Transverse colon (tissue), 4 donors: Measurements from ENCODE around the gene ZNF527. TPM values are rescaled to one million over a fixed set of nuclear protein-coding genes. Genes with fewer than 3 reads are reported as not detected.

Experiments
- DNase-seq: peaks from one replicate; pipeline ENCODE4 v3.0.0-alpha.2; 2019
- H3K27ac ChIP-seq, 4 donors: fragments of 200-600 bp; sonication (generic); 2 replicates each; pipeline ENCODE4 v1.5.1; 2016 to 2018; ENCODE audit warnings: inconsistent platforms in 4 of 4
- H3K27me3 ChIP-seq: fragments of 200-600 bp; sonication (generic); 2 replicates; pipeline ENCODE4 v1.5.1; 2017; ENCODE audit warnings: inconsistent platforms
- H3K36me3 ChIP-seq, 4 donors: fragments of 200-600 bp; sonication (generic); 2 replicates each; pipeline ENCODE4 v1.5.1; 2017 to 2019; ENCODE audit warnings: inconsistent platforms in 4 of 4
- H3K4me1 ChIP-seq, 4 donors: fragments of 200-600 bp; sonication (generic); 2 replicates each; pipeline ENCODE4 v1.5.1; 2017 to 2020; ENCODE audit warnings: inconsistent platforms in 4 of 4
- H3K4me3 ChIP-seq, 4 donors: fragments of 200-600 bp; sonication (generic); 1 replicate in 1 of 4; 2 replicates in 3 of 4; pipeline versions ENCODE4 v1.5.1 to v1.6.1; 2017 to 2019; ENCODE audit warnings: inconsistent platforms in 4 of 4
- H3K9me3 ChIP-seq, 2 donors: fragments of 200-600 bp; sonication (generic); 2 replicates each; pipeline ENCODE4 v1.5.1; 2017 to 2019; ENCODE audit warnings: inconsistent platforms in 2 of 2
- EP300 ChIP-seq: sonication (generic); formaldehyde crosslinking; IDR thresholded peaks from one replicate; pipeline ENCODE4 v1.6.1; 2017; ENCODE audit warnings: antibody characterized with exemption, low read depth
- POLR2A ChIP-seq: fragments of 450-650 bp; IDR thresholded peaks from one replicate; pipeline ENCODE4 v1.6.1; 2016; ENCODE audit warnings: antibody characterized with exemption, mild to moderate bottlenecking, moderate library complexity
- POLR2AphosphoS5 ChIP-seq, 3 donors: sonication (generic); formaldehyde crosslinking; IDR thresholded peaks; one replicate each; pipeline ENCODE4 v1.6.1; 2016; ENCODE audit warnings: antibody characterized with exemption in 3 of 3
- WGBS, 2 donors: methylation state at CpG; one replicate each; pipeline ENCODE4 v1.1.5; 2018; ENCODE audit warnings: low coverage in 1 of 2; 5-methylcytosine and 5-hydroxymethylcytosine counted together
- in situ Hi-C, 4 donors: fragments of 200-750 bp; cut with MboI; loops; one replicate each; pipeline versions ENCODE4 v1.15.0 to v1.15.1; 2017; ENCODE audit warnings: low sequenced_read_pairs in 3 of 4, low pct_ligation_motif_present in 1 of 4, low pct_unique_long_range_greater_than_20kb in 1 of 4
- intact Hi-C: fragments of 100-400 bp; cut with DNase I; formaldehyde crosslinking; loops from one replicate; pipeline ENCODE4 v1.15.1; 2023; ENCODE audit warnings: low total_unique reads
- total RNA-seq, 4 donors: library from RNA; depleted of rRNA; stranded (reverse); fragments of >200 nt; gene quantifications; one replicate each; pipeline ENCODE4 v1.1.0, GENCODE V29; 2016
- TF ChIP-seq, protein P1 (sequence below), 5 experiments: fragments of 200-600 bp in 3 of 5; fragments of 450-650 bp in 2 of 5; sonication (generic) in 3 of 5; IDR thresholded peaks; 1 replicate in 2 of 5; 2 replicates in 3 of 5; pipeline ENCODE4 v1.5.1; 2016 to 2017; ENCODE audit warnings: antibody characterized with exemption in 5 of 5, inconsistent platforms in 3 of 5, mild to moderate bottlenecking in 2 of 5, moderate library complexity in 1 of 5

ZNF527 gene
- total RNA-seq, 4 donors from 2014 or later, result 3.4 to 29.9 (median 7.1) TPM

DNA sequence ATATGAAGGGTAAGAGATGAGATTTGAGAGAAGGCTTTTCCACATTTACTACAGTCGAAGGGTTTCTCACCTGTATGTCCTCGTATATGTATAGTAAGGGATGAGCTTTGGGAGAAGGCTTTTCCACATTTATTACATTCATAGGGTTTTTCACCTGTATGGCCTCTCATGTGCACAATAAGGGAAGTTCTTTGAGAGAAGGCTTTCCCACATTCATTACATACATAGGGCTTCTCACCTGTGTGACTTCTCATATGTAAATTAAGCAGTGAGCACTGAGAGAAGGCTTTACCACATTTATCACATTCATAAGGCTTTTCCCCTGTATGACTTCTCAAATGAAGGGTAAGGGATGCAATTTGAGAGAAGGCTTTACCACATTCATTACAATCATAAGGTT is 41.8 kb downstream of the ZNF527 start:
- intact Hi-C loops (no loop called here), in situ Hi-C loops (no loop called here)
- 95% methylated on average over 2 of the region's 2 CpGs; no CpG with 5 or more reads in 1 of the 2 donors for WGBS, 2 donors
- H3K27me3 ChIP-seq, result no peaks in the 10 kb centered on the region
- no peak overlapping the region for H3K27ac ChIP-seq
- peaks cover 97 to 98% of the 10 kb centered on the region in 2 donors for H3K9me3 ChIP-seq
- no peaks in the 10 kb centered on the region for H3K4me1 ChIP-seq
- DNase-seq, result no peak
- no peak overlapping the region for H3K4me3 ChIP-seq
- H3K36me3 ChIP-seq, result peaks cover 0 to 53% (median 22%) of the 10 kb centered on the region in 4 donors
- no peak for TF ChIP-seq POLR2AphosphoS5 (IDR thresholded peaks at IDR 0.05)
- TF ChIP-seq, protein P1, sequence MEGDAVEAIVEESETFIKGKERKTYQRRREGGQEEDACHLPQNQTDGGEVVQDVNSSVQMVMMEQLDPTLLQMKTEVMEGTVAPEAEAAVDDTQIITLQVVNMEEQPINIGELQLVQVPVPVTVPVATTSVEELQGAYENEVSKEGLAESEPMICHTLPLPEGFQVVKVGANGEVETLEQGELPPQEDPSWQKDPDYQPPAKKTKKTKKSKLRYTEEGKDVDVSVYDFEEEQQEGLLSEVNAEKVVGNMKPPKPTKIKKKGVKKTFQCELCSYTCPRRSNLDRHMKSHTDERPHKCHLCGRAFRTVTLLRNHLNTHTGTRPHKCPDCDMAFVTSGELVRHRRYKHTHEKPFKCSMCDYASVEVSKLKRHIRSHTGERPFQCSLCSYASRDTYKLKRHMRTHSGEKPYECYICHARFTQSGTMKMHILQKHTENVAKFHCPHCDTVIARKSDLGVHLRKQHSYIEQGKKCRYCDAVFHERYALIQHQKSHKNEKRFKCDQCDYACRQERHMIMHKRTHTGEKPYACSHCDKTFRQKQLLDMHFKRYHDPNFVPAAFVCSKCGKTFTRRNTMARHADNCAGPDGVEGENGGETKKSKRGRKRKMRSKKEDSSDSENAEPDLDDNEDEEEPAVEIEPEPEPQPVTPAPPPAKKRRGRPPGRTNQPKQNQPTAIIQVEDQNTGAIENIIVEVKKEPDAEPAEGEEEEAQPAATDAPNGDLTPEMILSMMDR (IDR thresholded peaks at IDR 0.05), result no peak
- TF ChIP-seq POLR2A, result no peak
- no peak for TF ChIP-seq EP300

DNA sequence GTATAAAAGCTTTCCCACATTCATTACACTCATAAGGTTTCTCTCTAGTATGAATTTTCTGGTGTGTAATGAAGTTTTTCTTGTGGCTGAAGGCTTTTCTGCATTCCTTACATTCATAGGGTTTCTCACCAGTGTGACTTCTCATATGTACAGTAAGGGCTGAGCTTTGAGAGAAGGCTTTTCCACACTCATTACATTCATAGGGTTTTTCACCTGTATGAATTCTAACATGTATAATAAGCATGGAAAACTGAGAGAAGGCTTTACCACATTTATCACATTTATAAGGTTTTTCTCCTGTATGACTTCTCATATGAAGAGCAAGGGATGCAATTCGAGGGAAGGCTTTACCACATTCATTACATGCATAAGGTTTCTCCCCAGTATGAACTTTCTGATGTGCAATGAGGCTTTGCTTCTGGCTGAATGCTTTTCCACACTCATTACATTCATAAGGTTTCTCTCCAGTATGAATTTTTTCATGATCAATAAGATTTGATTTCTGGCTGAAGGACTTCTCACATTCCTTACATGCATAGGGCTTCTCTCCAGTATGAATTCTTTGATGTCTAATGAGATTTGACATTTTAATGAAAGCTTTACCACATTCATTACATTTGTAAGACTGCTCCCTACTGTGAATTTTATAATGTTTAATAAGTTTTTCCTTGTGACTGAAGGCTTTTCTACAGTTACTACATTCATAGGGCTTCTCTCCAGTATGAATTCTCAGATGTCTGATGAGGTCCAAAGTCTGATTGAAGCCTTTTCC is 42.6 kb downstream of the ZNF527 start:
- TF ChIP-seq EP300 (no peak), POLR2AphosphoS5 (IDR thresholded peaks at IDR 0.05) (no peak)
- WGBS, 2 donors, result 81 to 88% methylated on average over 1 of the region's 1 CpG
- H3K4me3 ChIP-seq, result no peak overlapping the region
- peaks cover 0 to 58% (median 22%) of the 10 kb centered on the region in 4 donors for H3K36me3 ChIP-seq
- no peaks in the 10 kb centered on the region for H3K27me3 ChIP-seq
- H3K4me1 ChIP-seq, result no peaks in the 10 kb centered on the region
- peaks cover 96 to 97% of the 10 kb centered on the region in 2 donors for H3K9me3 ChIP-seq
- no peak overlapping the region for H3K27ac ChIP-seq
- in situ Hi-C loops, result no loop called here
- no peak for DNase-seq
- intact Hi-C loops, result no loop called here

Other genes with a start within 250 kb of the ZNF527 start
- gene ZNF585A, start 198.4 kb upstream of the ZNF527 start, total RNA-seq, result 10 to 100 TPM in 1 of 4 donors, 1 to 10 TPM in 3; 2.2 to 12.9 (median 5.3) TPM
- 10 to 100 TPM; 11.6 to 21.4 (median 13.8) TPM for gene ZNF585B, start 160.6 kb upstream of the ZNF527 start, total RNA-seq
- 10 to 100 TPM in 1 of 4 donors, 1 to 10 TPM in 3; 1.5 to 54.9 (median 9.5) TPM for gene ZNF383, start 152.9 kb upstream of the ZNF527 start, total RNA-seq
- gene ZNF569, start 96.3 kb downstream of the ZNF527 start, total RNA-seq, result 1 to 10 TPM in 3 of 4 donors, not detected in 1; 2.2 to 5.9 (median 5.4) TPM
- gene ZNF570, start 98.3 kb downstream of the ZNF527 start, total RNA-seq, result 1 to 10 TPM in 3 of 4 donors, under 1 TPM in 1; 0.37 to 4.6 (median 2.7) TPM
- gene ZNF793, start 135.8 kb downstream of the ZNF527 start, total RNA-seq, result 1 to 10 TPM in 3 of 4 donors, under 1 TPM in 1; 0.75 to 6.8 (median 4.1) TPM
- 1 to 10 TPM in 3 of 4 donors, not detected in 1; 1.1 to 4.8 (median 3.1) TPM for gene ZNF571, start 223.7 kb downstream of the ZNF527 start, total RNA-seq
- gene ZNF540, start 223.8 kb downstream of the ZNF527 start, total RNA-seq, result 1 to 10 TPM in 2 of 4 donors, under 1 TPM in 1, not detected in 1; 0.40 to 3.4 (median 3.3) TPM